ENCODE results near the gene MCCC2.

- TF ChIP-seq POLR2AphosphoS5 (IDR thresholded peaks at IDR 0.05; ENCODE audit: low read length), result no peak
- peak; percentile 12 to 23 (median 20); a peak in 2 of 6 replicates for TF ChIP-seq CTCF (IDR thresholded peaks at IDR 0.05 in 2 of 3, conservative IDR thresholded peaks at IDR 0.05 in 1 of 3; ENCODE audit: control insufficient read depth in 2 of 3, extremely low read depth in 1 of 3, insufficient read depth in 1 of 3, low read depth in 3 of 3, low read length in 3 of 3)
Observed at GRCh38 chr5:71658916-71659662, 71.9 kb downstream of the MCCC2 start.
